SH-SY5Y (cell line): Measurements from ENCODE around the gene TMEM120B.

ENCODE experiments used
- GATA2 ChIP-seq: IDR thresholded peaks from 2 replicates; pipeline ENCODE4 v1.6.1; 2011; ENCODE audit warnings: mild to moderate bottlenecking, low read depth, low read length
- GATA3 ChIP-seq: IDR thresholded peaks from 2 replicates; pipeline ENCODE4 v1.6.1; 2011; ENCODE audit warnings: low read depth, mild to moderate bottlenecking, low read length, moderate library complexity

DNA sequence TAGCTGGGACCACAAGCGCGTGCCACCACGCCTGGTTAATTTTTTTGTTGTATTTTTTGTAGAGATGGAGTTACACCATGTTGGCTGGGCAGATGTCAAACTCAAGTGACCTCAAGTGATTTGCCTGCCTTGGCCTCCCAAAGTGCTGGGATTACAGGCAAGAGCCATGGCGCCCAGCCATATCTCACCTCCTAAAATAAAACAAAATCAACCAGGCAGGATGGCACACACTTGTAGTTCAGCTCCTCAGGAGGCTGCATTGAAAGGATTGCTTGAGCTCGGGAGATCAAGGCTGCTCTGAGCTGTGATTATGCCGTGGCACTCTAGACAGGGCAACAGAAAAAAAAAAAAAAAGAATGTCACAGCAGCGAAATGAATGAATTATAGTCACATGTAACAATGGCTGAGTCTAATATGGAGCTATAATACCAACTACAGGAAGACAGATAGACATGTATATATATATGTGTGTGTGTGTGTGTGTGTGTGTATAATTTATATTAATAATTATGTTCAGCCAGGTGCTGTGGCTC is 19.3 kb upstream of the TMEM120B start:
- no peak for TF ChIP-seq GATA2
- no peak for TF ChIP-seq GATA3
